GM18868 (cell line): ENCODE results near the gene TAF4.
"Not testable (repeated sequence)": the region's sequence is repeated elsewhere in the genome, so short reads cannot be mapped to it uniquely, and the experiment has no call there.

Experiments used
- ATAC-seq: cut with Tn5 transposase; IDR thresholded peaks from one replicate; pipeline ENCODE4 v1.9.1; 2021; ENCODE audit warnings: mild to moderate bottlenecking, moderate library complexity; ENCODE audit not compliant: unreplicated experiment

The TAF4 gene

DNA sequence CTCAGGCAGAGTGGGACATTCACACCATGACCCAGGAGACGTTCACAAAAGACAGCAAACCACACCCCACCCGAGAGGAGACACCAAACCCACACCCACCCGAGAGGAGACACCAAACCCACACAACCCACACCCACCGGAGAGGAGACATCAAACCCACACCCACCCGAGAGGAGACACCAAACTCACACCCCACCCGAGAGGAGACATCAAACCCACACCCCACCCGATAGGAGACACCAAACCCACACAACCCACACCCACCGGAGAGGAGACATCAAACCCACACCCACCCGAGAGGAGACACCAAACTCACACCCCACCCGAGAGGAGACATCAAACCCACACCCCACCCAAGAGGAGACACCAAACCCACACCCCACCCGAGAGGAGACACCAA is 84.0 kb downstream of the TAF4 start:
- ATAC-seq: not testable (repeated sequence)

GRCh38 chr20:61980647-61981583 is 84.8 kb downstream of the TAF4 start:
- ATAC-seq: no peak

- ATAC-seq: no peak
Observed at GRCh38 chr20:61979701-61980635, 85.7 kb downstream of the TAF4 start.

GRCh38 chr20:61979090-61979489 is 86.6 kb downstream of the TAF4 start:
- no peak for ATAC-seq

DNA sequence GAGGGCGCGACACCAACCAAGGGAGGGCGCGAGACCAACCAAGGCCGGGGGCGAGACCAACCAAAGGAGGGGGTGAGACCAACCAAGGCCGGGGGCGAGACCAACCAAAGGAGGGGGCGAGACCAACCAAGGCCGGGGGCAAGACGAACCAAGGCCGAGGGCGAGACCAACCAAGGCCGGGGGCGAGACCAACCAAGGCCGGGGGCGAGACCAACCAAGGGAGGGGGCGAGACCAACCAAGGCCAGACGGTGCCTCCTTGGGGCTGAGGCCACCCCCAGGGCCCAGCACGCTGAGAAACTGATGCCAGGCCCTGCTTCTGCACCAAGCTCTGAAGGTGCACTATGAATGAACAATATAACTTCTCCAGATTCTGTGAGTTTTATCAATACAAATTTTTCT is 87.2 kb downstream of the TAF4 start:
- ATAC-seq: no peak

GRCh38 chr20:61977419-61977786 is 88.3 kb downstream of the TAF4 start:
- ATAC-seq: no peak

GRCh38 chr20:61976644-61977418 is 88.8 kb downstream of the TAF4 start:
- ATAC-seq: no peak

- no peak for ATAC-seq
Observed at GRCh38 chr20:61976263-61976643, 89.4 kb downstream of the TAF4 start.

GRCh38 chr20:61975407-61976129 is 90.1 kb downstream of the TAF4 start:
- no peak for ATAC-seq

- ATAC-seq: no peak
Observed at GRCh38 chr20:61974357-61974665, 91.4 kb downstream of the TAF4 start.

DNA sequence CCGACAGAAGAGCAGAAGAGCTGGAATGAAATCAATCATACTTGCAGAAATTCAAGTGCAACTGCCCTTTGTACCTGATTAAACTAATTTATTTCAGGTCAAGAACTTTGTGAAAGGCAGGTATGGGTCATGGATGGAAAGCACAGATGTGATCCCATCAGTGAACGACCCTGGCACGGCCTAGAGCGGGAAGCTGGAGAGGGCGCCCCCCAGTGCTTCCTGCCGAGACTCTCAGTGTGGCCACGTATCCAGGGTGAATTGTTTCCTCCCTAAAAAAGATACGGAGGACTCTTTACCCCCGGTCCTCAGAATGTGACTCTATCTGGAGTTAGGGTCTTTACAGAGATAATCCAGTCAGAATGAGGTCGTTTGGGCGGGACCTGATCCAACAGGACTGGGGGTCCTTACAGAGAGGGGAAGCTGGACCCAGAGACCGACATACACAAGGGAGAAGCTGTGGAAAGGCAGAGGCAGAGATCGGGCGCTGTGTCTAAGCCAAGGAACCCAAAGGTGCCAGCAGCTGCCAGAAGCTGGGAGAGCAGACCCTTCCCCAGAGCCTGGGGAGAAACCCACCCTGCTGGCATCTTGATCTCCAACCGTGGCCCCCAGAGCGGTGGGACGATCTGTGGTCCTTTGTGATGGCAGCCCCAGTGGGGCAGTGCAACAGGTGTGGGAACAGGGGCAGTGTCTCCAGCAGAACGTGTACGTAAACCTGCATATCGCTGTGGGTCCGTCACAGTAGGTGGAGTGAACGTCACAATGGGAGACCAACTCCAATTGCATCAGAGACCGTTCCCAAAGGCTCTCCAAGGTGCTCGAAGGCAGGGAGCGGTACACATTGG is 91.9 kb downstream of the TAF4 start:
- no peak for ATAC-seq

DNA sequence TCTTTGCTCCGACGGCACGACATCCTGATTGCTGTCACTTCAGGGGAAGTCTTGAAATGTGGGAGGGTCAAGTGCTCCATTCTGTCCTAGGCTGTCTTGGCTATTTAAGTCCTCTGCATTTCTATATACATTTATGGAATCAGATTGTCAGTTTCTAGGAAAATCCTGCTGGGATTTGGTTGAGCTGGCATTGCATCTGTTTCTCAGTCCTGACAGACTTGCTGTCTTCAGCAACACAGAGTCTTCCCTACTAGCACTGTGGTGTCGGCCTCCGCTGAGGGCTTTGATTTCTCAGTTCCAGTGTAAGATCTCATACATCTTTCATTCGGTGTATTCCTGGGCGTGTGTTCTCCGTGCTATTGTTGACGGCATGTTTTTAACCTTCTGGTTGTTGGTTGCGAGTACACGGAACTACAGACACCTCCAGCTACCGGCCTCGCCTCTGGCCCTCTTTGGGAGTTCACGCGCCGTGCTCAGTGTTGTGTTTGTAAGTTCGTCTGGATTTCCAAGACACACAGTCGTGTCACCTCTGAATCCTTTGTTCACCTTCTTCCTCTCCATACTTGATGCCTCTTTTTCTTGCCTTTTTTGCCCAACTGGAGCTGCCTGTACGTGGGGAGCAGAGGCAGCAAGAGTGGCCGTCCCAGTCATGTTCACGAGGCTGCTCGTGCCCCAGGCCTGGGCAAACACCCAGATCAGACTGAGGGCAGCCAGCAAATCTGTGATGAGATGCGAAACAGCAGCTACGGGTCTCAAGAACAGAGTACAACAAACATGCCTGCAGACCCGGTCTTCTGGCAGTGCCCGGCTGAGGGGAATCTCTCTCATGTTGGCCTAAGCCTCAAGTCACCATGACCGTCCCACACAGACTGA is 92.8 kb downstream of the TAF4 start:
- no peak for ATAC-seq

DNA sequence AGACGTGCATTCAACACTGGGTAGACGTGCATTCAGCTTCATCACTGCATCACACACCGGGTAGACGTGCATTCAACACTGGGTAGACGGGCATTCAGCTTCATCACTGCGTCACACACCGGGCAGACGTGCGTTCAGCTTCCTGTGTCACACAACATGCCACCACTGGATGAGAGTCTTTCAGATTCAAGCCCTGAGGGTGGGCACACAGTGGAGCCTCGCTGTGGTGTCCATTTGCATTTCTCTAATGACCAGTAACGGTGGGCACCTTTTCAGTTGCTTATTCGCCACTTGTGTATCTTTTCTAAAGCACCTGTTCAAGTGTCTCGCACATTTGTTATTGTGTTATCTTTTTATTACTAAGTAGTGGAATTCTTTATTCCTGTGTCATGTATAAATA is 94.1 kb downstream of the TAF4 start:
- not testable (repeated sequence) for ATAC-seq

DNA sequence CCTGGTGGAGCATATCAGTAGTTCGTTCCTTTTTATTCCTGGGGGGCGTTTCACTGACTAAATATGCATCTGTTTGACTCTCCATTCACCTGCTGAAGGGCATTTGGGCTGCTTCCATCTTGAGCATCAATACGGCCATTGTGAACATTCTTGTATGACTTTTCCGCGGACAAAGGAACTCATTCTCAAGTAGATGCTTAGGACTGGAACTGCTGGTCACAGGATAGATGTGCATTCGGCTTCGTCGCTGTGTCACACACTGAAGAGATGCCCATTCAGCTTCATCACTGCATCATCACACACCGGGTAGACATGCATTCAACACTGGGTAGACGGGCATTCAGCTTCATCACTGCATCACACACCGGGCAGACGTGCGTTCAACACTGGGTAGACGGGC is 95.3 kb downstream of the TAF4 start:
- no peak for ATAC-seq

DNA sequence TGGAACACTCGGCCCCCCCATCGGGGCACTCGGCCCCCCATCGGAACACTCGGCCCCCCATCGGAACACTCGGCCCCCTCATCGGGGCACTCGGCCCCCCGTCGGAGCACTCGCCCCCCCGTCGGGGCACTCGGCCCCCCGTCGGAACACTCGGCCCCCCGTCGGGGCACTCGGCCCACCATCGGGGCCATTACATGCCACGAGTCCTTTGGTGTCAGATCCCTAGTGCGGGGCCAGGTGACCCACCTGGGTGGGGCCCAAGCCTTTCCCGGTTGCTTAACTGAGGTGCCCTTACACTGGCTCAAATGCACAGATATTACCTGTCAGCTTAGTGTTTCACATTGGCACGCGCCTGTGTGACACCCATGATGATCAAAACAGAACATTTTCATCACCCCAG is 95.9 kb downstream of the TAF4 start:
- ATAC-seq: no peak

GRCh38 chr20:61968932-61969331 is 96.7 kb downstream of the TAF4 start:
- ATAC-seq: no peak

DNA sequence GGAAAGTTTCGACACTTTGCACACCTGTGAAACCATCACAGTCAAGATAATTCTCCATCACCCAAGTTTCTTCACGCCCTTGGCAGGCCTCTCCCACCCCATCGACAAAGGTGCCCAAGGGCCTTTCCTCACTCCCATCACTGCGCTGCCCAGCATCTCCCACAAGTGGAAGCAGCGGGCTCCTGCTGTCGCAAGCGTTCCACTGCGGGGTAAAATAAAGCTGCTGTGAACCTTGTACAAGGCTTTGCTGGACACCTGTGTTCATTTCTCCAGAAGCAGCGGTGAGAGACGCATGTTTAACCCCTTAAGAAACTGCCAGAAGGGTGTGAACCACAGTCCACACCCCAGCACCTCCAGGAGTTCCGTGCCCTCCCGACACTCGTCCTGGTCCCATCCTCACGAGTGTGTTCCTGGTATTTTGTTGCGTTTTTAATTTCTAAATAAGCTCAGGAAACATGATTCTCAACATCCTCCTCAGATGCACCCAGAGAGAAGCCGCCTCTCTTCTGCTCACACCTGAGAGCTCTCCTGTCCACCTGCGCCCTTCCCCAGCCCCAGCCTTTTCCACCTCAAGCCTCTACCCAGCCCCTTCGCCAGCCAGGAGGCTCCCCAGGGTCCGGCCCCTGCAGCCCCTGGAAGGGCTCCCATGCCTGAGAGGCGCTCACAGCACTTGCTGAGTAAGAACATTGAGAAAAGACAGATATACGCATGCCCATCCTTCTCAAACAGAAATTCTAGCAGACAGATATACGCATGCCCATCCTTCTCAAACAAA is 97.5 kb downstream of the TAF4 start:
- ATAC-seq: no peak

GRCh38 chr20:61967300-61967699 is 98.4 kb downstream of the TAF4 start:
- no peak for ATAC-seq
